Activated T-helper 9 cell treated with anti-CD3 and anti-CD28 coated beads, Interleukin-2, amount 50 U/mL, for 16 hours (primary cell): ENCODE results near the gene CCDC60.

Experiments
- DNase-seq: peaks from one replicate; pipeline ENCODE4 v3.0.0-alpha.2; 2020; ENCODE audit warnings: low read depth

The CCDC60 gene, protein sequence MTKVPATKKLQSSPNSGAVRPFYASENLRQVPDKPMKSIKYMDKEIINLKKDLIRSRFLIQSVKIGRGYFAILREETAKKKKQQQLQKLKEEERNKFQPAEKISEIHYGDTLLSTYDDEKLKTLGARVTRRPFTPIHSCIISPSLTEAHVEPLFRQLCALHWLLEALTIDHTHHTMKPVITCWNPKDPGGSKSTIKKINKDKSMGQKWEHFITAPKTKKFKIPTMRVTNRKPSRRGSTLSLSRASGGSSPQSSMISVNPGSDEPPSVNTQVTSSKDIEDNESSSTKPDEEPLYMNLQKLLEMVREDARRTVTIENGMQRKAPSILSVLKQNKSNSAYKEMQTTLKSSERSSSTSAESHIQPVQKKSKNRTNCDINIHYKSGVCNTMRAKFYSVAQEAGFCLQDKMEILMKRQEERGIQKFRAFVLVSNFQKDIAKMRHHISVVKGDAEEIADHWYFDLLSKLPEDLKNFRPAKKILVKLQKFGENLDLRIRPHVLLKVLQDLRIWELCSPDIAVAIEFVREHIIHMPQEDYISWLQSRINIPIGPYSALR

DNA sequence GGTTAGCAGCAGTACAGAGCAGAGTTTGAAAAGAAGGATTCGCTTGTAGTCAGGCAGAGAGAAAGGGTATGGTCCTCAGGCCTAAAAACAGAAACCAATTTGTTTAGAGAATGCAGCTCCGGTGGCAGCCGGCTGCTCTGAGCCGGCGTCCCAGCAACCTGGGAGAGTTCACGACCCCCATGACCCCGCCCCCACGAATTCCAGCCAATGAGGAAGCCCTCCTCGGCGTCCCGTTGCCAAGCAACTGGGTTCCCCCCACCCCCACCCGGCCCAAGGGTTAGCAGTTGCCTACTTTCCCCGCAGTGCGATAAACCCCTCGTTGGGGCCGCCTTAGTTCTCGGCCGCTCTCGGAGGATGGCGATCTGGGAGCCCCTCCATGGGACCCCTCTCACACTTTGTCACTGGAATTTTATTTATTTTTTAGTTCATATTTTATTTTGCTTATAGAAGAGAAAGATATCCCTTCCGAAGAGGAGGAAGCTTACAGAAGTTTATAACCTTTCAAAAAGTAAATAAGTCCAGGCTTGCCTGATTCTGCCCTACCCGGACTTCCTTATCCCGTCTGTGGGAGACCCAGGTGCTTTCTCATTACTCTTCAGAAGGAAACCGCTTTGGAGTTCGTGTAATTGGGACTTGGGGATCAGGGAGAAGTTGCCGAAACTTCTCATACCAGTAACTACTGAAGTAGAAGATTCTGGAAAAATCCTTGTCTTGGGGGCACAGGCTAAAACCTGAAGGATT, at the start of gene CCDC60:
TSS of gene CCDC60 (plus strand) at position 300 of the 741 bp plus-strand sequence. CDS start 448 bp downstream, outside the sequence.
- DNase-seq: no peak

DNA sequence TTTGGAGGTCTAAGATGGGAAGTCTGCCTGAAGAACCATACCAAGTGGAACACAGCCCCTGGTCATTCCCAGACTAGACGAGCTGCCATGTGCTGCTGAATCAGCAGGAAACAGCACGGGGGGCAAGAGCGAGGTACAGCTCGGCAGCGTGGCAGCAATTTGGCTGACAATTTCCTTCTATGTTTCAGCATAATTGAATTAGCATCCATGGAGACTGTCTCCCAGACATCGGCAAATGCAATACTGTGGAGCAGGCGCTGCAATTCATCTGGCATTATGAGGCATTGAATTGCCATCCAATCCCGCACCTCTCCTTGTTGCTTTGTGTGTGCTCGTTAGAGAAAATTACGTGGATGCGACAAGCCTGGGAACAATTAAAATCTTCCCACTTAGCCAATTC, 46.0 kb upstream of the CCDC60 start:
- DNase-seq: no peak

DNA sequence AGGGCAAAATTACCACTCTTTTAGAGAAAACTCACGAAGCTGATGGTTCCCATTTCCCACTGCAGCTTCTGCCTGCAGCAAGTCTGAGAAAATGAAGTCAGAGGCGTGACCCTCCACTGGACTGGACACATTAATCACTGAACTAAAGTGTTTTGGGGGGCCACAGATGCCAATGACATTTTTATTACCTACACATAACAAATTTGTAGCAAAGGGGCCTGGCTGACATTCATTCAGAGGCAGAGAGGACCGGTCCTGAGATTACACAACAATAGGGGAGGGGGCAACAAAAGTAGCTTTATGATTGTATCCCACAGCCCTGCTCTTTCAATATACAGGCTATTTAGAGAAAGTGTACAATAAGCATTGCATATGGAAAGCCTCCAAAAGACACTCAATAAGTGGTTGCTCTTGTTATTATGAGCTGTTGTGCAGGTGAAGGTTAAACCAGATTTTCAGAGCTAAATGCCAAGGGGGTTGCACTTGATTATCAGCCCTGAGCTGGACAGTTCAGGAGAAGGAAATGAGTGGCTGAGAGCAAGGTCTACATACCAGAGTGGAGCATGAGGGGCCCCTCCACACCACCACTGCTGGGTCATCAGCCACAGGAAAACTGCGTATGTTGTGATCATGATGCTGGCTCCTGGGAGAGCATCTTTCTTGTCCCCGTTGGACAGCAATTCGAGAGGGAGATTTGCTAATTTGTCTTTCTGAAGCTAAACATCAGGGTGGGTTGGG, 41.5 kb upstream of the CCDC60 start:
- DNase-seq: no peak

DNA sequence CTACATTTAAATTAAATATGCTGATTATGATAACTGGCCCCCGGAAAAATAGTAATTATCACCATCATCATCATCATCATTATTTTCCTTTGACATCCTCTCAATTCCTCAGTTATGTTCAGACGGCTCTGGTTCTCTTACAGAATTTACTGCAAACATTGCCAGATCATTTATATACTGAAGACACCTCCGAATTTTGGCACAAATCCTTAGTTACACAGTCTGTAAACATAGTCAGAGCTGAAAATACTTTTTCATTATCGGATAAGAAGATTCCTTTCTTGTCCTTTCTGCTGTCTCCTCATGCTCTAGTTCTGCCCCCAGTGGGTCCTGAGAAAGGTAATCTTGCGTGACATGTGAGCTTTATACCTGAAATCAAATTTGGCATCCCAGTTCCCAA, 40.3 kb upstream of the CCDC60 start:
- no peak for DNase-seq

DNA sequence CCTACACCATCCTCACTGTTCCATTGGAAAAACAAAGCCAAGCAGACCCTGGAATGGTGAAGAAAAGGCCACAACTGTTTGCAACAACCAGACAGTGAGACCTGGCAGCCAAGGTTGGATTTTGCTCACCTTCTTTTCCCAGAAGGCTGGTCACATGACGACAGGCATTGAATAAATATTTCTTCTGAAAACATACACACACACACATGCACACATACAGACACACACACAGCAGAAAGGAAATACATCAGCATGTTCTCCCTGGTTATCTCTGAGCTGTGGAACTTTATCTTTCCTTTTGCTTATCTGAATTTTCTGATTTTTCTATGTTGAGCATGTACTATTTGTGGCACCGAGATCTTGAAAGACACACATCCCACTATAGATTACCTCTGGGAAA, 38.0 kb upstream of the CCDC60 start:
- DNase-seq: no peak

DNA sequence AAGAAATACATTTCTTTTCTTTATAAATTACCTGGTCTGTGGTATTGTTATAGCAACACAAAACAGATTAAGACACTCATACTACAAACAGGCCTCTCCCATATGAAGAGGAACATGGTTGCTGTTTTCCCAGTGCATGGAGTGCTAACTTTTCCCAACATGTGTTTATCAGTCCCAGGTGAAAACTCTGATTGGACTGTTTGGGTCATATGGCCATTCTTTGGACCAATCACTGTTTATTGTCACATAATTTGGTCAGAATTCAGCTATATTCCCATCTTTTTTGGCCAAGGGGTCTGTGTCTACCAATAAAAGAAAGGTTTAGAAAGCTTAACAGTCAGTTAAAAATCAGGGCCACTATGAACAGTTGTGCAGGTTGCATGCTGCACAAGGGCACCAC, 35.4 kb upstream of the CCDC60 start:
- DNase-seq: no peak

DNA sequence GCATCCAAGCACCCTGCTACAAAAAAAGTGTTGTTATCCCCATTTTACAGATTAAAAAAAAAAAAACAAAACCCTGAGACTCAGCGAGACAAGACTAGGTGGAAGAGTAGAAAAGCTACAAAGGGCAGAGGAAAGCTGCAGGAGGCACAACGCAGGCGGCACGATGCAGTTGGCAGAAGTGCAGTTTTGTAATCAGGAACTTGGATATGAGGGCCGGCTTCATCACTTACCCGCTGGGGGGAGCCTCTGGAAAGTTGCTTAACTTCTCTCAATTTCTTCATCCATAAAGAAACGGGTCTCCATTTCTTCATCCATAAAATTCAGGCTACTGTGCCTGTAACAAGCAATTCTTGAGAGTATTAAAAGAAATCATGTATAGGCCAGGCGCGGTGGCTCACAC, 33.1 kb upstream of the CCDC60 start:
- no peak for DNase-seq

DNA sequence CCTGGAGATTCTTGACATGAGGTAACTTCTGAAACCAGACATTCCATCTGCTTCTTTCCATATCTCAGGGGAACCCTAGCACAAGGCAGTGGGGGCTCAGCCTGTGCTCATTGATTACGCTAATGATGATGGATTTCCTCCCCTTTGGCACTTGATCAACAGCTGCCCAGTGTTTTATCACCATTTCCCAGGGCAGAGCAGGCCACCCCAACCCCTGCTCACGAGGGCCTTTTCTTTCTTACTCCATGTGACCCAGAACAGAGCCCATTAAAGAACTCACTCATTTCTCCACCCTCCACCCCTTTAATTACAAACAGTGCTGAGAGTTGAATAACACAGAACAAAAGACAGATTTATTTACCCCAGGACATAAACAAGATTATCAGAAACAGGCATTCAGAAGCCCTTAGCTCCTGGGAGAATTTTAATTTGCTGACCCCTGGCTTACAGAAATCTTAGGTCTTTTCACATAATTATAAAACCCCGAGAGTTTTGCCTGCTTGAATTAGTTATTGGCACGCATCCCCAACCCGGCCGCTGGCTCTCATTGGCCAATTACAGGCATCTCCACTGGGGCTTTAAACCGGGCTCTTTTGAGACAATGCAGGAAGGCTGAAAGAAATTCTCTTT, 32.0 kb upstream of the CCDC60 start:
- DNase-seq: no peak

DNA sequence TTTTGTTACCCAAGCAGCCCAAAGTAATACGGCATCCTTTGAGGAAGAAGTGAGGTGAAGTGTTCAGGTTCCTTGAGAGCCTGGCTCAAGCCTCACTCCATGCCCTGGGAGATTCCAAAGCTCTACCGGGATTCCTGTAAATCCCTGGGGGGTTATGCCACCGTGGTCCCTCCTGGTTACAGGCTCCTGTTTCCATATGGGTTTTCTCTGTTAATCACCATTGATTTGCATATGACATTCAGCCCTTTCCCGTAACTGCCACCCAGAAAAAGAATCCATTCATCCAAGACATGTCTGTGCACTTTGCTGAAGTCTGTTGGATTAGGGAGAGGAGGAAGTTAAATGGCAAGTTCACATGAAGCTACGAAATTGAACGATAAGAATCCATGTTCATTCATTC, 27.9 kb upstream of the CCDC60 start:
- no peak for DNase-seq

DNA sequence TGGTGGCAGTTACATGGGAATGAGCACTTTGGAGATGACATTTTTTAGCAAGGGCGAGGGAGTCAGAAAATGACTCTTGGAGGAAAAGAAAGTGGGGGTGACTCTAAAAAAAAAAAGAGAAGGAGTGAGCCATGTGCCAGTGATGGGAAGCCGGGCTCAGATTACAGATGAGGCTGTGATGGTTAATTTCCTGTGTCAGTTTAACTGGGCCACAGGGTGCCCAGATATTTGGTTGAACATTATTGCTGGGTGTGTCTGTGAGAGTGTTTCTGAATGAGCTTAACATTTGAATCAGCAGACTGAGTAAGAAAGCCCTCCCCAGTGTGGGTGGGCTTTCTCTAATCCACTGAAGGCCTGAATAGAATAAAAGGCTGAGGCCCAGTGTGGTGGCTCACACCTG, 26.8 kb upstream of the CCDC60 start:
- DNase-seq: no peak

DNA sequence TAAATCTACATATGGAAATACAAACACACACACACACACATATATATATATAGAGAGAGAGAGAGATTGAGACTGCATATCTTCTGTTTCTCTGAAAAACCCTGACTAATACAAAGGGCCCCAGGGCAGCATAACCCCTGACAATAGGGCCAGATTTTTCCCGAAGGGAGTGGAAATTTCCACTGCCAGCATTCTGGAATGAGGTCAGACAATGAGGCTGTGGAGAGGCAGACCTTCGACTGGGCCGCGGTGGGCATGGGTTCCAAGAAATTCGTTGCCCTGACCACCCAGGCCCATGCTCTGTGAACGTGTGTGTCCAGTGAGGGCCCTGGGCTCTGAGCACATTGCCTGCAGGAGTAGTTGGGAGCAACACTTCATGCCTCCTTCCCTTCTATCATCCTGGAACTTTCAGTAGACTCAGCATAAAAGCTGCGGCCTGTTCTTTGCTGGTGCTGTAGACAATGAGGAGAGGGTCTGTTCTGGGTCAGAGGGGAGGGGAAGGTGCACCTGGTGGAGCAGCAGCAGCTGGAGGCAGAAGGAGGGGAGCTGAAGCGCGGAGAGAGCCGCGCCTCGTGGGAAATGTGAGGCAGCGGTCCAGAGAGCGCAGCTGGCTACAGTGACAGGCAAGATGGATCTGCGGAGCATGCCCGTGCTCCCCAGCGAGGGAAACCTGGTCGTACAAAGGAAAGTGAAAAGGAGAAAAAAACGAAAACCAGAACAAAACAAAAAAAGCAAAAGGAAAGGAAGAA, 25.6 kb upstream of the CCDC60 start:
- no peak for DNase-seq

DNA sequence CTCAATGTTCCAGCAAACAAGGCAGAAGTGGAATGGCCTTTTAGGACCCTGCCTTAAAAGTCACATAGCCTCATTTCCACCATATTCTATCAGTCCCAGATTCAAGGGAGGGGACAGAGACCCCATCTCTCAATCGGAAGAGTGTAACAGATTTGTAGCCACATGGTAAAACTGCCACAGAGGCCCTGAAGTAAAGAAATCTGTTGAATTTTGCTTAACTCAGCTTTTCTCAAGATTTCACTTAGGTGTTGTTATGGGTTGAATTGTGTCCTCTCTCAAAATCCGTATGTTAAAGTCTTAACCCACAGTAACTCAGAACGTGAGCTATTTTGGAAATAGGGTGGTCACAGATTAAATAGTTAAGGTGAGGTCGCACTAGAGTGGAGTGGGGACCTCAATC, 22.7 kb upstream of the CCDC60 start:
- no peak for DNase-seq

DNA sequence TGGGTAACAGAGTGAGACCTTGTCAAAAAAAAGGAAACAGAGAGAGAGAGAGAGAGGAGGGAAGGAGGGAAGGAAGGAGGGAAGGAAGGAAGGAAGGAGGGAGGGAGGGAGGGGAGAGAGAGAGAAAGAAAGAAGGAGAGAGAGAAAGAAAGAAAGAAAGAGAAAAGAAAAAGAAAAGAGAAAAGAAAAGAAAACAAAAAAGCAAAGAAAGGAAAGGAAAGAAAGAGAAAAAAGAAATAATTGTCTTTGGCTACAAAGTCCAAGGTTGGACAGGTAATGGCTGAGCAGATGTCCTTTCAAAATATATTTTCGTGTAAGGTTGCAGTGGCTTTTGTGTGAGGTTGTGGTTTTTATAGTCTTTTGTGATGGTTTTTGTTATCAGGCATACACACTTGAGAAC, 21.6 kb upstream of the CCDC60 start:
- no peak for DNase-seq

DNA sequence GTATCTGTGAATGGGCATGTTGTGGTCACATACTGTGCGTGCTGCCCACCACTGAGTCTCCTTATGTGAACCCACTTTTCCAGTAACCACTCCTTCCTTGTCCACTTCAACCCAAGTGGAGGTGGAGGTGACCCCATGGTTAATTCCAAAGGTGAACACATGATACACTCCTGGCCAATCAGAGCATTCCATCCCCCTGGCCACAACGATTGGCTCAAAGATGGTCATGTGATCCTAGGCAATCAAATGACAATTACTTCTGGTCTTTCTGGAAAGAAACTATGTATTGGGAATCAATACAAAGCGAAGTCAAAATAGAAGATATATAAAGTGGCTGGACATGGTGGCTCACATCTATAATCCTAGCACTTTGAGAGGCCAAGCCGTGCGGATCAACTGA, 20.2 kb upstream of the CCDC60 start:
- DNase-seq: no peak

DNA sequence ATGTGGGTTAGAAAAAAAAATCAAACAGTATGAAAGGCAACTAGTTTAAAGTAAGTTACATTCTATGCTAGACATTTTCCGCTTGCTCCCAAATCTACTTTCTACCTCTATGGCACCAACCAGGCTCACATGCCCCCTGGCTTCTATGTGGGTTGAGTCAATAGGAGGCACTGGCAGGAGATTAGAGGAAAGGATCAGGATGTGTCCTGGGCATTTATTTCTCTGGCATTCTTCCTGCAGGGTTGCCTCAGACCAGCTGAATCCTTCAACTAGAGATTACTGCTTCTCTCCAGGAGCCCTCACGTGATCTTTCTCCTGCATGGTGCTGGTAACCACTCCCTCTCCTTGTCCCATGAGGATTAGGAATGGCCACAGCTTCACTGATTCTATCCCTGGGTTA, 14.9 kb upstream of the CCDC60 start:
- no peak for DNase-seq

DNA sequence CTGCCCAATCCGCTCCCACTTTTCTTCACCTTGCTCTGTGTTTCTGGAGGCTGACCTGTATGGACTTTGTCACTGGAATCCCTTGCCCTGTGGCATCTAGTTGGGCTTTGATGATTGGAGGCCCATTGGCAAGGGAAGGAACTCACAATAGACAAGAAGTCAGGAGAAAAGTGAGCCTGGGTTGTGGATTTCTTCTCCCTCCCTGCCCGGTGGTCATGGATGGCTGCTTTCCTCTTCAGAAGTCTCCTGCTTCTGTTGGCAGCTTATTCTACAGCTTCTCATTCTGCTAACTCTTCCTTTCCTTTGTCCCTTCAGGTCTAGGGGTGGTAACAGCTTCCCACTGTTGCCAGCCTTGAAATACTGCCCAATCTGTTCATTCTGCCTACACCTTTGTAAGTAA, 13.9 kb upstream of the CCDC60 start:
- DNase-seq: no peak

DNA sequence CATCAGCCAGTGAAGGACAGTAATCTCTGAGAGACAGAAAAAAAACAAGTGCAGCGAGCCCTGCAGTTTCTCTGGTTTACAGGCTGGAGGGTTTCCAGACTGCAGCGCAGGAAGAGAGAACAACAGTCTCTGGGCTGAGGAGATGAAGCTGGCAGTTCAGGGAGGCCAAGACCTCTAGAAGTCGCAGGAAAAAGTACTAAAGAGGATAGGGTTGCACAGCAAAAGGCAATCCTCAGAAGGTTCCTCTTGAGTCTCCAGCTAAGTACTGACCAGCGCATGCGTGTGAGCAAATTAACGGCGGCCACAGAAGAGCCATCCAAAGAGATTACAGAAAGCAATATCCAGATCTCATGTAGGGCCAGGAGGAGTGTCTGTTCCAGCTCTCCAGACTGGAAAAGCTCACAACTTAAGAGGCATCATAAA, 12.2 kb upstream of the CCDC60 start:
- DNase-seq: no peak

DNA sequence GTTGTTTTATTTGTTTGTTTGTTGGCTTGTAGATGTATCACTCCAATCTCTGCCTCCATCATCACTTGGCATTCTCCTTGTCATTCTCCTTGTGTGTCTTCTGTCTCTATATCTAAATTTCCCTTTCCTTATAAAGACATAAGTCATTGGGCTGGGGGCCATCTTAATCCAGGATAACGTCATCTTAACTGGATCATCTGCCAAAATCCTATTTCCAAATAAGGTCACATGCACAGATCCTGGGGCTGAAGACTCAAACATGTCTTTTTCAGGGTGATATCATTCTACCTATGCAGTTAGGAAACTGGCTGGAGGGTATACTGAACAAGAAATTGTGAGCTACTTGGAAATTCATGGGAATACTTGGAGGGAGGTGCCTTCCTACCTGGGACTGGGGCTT, 8.7 kb upstream of the CCDC60 start:
- DNase-seq: no peak

DNA sequence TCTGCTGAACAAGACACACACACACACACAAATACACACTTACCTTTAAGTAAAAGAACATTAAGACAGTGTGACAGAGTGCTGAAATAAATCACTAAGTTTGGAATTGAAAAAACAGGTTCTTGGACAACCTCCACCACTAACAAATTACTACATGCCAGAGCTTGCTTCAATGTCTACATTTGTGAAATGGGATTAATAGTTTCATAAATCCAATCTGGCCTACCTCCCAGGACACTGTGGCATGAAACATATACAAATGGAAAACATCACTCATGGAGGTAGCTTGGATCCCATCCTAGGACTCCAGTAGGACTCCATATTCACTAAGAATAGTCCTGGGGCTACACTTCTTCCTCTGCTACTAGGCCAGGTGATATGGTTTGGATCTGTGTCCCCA, 8.2 kb upstream of the CCDC60 start:
- DNase-seq: no peak

DNA sequence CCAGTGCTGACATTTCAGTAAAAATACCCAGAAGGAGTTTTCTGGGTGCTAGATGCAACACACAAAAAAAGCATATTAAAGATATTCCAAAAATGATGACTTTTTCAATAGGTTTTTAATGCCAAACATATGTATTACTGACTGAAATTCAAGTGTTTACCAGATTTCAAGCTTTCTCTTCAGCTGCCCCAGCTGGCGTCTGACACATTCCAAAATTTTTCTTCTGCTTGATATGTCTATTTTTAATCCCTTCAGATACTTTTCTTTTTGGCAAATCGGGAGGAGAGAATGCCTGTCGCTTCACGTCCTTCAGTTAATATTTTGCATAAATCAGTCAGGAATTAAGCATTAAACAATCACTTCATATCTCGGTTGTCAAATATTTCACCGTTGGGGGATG, 7.1 kb upstream of the CCDC60 start:
- no peak for DNase-seq

DNA sequence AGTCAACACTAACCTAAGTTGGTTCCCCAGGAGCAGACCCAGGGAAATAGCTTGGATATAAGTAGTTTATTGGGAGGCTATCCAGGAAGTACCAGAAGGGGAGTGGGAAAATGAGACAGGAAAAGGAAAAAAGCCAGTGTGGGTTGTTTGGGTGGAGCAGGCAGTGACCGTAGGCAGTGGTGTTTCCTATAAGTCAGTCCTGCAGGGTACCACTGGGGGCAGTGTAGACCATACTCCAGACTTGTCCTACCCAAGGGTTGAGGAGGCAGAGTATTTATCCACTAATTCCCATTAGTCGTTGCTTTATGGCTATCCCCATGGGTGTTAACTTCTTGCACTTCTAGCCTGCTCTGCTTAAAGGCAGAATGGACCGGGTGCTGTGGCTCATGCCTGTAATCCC, 6.4 kb upstream of the CCDC60 start:
- no peak for DNase-seq
